ENCODE data around the gene TPRX1.

Gene TPRX1

DNA sequence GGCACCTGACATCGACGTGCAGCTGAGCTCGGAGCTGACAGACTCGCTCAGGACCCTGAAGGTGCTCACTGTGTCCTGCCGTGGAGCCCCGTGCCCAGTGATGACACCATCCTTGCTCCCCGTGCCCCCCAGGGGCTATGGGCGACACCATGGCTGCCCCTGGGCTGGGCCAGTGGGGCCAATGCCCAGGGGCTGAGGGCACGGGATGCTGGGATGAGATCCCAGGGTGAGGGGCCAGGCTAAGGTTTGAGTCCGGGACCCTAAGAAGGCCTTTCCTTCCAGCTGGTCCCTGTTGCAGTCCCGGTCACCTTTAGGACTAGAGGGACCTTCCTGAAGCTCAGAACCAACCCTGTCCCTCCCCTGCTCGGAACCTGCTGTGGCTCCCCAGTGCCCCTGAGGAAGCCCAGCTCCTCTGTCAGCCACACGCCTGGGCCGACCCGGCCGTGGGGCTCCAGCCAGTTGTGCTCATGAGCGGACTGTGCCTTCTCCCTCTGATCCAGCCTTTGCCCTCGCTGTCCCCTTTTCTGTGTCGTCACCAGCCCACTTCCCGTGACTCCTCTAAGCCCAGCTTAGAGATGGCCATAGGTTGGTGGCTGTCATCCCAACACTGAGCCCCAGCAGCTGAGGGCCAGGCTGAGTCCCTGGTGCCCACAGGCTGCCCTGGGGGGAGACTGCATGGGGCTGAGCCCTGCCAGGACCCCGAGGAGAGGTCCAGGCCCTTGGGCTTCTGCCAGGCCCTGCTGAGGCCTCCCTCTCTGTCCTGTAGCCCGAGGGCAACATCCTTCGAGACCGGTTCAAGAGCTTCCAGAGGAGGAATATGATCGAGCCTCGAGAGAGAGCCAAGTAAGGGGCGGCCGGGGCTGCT is 48.4 kb downstream of the TPRX1 start:
- H3K36me3 ChIP-seq (ENCODE audit: control insufficient read depth in 2 of 2, insufficient read depth in 1 of 2, low read length in 2 of 2): peaks cover 39 to 78% of the 10 kb centered on the region in 2 experiments
- CTCF ChIA-PET: interaction anchor here (0.5 to 2.4 kb wide), 6 partner anchors 10 to 43 kb away, joined by 3 to 11 read pairs (median 4); partner anchors contain the start of gene EHD2

GRCh38 chr19:47755065-47755761 is 49.1 kb downstream of the TPRX1 start:
- H3K4me1 ChIP-seq (ENCODE audit: control insufficient read depth, insufficient read depth, low read length): no peaks in the 10 kb centered on the region
- H3K36me3 ChIP-seq (ENCODE audit: control insufficient read depth in 2 of 2, insufficient read depth in 1 of 2, low read length in 2 of 2): peaks cover 43 to 86% of the 10 kb centered on the region in 2 experiments
- no peak for TF ChIP-seq ZSCAN16 (tag by site-specific recombination; IDR thresholded peaks at IDR 0.05)
- TF ChIP-seq ZNF521 (tag by site-specific recombination; IDR thresholded peaks at IDR 0.05): no peak
- no peak for TF ChIP-seq ZNF350 (tag by site-specific recombination; IDR thresholded peaks at IDR 0.05)
- TF ChIP-seq ZFP3 (tag by site-specific recombination; IDR thresholded peaks at IDR 0.05; ENCODE audit: low read depth): no peak
- no peak for TF ChIP-seq ZNF112 (tag by site-specific recombination; IDR thresholded peaks at IDR 0.05)
- TF ChIP-seq ZNF560 (tag by site-specific recombination; IDR thresholded peaks at IDR 0.05; ENCODE audit: borderline replicate concordance): no peak
- TF ChIP-seq ZNF624 (tag by site-specific recombination; IDR thresholded peaks at IDR 0.05): no peak
- no peak for TF ChIP-seq ZNF768 (tag by site-specific recombination; IDR thresholded peaks at IDR 0.05)
- TF ChIP-seq, protein P1, sequence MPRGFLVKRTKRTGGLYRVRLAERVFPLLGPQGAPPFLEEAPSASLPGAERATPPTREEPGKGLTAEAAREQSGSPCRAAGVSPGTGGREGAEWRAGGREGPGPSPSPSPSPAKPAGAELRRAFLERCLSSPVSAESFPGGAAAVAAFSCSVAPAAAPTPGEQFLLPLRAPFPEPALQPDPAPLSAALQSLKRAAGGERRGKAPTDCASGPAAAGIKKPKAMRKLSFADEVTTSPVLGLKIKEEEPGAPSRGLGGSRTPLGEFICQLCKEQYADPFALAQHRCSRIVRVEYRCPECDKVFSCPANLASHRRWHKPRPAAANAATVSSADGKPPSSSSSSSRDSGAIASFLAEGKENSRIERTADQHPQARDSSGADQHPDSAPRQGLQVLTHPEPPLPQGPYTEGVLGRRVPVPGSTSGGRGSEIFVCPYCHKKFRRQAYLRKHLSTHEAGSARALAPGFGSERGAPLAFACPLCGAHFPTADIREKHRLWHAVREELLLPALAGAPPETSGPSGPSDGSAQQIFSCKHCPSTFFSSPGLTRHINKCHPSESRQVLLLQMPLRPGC (tag by site-specific recombination; IDR thresholded peaks at IDR 0.05): no peak
- no peak for TF ChIP-seq REST (tag by site-specific recombination; IDR thresholded peaks at IDR 0.05)
- CTCF ChIA-PET: interaction anchor here (0.5 to 2.4 kb wide), 3 partner anchors 10 to 34 kb away, joined by 3 to 9 read pairs (median 4); no protein-coding TSS in a partner anchor
- no peaks in the 10 kb centered on the region for H3K9me3 ChIP-seq (ENCODE audit: control insufficient read depth, insufficient read depth, low read depth, low read length)
- POLR2A ChIA-PET: interaction anchor here (0.9 to 2.1 kb wide), 4 partner anchors 10 to 41 kb away, joined by 3 to 8 read pairs (median 6); partner anchors contain the start of gene NOP53
- H3K4me3 ChIP-seq (ENCODE audit: low read depth, low read length): no peak overlapping the region
- H3K27ac ChIP-seq (ENCODE audit: extremely low read depth, low read depth, low read length): no peak overlapping the region

More for the DNA sequence above, 48.4 kb downstream of the TPRX1 start:
- H3K4me1 ChIP-seq (ENCODE audit: control insufficient read depth, insufficient read depth, low read length): no peaks in the 10 kb centered on the region
- TF ChIP-seq ZNF391 (tag by site-specific recombination; IDR thresholded peaks at IDR 0.05; ENCODE audit: borderline replicate concordance, low read depth): no peak
- peak; percentile 86 for TF ChIP-seq ZNF16 (tag by site-specific recombination; IDR thresholded peaks at IDR 0.05; ENCODE audit: low read depth)
- POLR2A ChIA-PET: interaction anchor here (1.1 to 2.1 kb wide), 4 partner anchors 9 to 11 kb away, joined by 3 to 8 read pairs (median 6); partner anchors contain the start of gene NOP53
- H3K4me3 ChIP-seq (ENCODE audit: low read depth, low read length): no peak overlapping the region
- H3K9me3 ChIP-seq (ENCODE audit: control insufficient read depth, insufficient read depth, low read depth, low read length): no peaks in the 10 kb centered on the region
- no peak overlapping the region for H3K27ac ChIP-seq (ENCODE audit: extremely low read depth, low read depth, low read length)
